HG03060 (cell line): Measurements from ENCODE around the gene RIT2.

ENCODE experiments used
- ATAC-seq: cut with Tn5 transposase; IDR thresholded peaks from one replicate; pipeline ENCODE4 v1.9.1; 2021; ENCODE audit warnings: low read depth, moderate number of reproducible peaks; ENCODE audit not compliant: unreplicated experiment

The RIT2 gene

DNA sequence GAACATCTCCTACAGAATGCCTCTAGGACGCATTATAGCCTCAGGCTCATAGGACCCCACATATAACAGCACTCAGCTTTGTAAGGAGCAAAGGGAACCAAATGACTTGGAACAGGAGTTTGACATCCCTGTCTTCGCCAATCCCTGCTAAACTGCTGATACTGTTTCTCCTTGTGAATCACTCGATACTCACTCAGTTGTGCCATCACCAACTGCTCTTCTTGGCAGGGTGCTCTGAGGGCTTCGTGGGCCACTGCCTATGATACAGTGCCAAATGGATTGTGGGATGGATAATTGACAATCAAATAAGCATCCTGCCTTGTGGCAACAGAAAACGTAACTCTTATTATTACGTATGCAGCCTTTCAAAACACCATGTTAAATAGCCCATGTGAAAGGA lies 396.3 kb downstream of the RIT2 start:
- ATAC-seq: no peak

DNA sequence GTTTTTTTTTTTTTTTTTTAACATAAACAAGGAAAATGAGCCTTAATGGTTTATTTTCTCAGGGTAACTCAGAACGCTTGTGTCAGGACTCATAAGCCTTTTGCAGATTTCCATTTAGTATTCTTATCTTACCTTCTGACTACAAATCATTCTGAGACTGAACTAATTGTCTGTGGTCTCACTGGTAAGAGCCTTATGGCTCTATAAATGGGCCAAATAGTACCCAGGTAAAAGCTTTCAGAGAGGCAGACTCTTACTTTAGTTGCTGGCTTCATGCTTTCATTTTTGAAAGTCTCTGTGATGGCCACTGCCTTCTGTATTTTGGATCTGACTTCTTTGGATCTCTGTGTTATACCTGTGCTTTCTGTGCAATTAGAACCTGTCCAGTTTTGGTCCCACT lies 403.4 kb downstream of the RIT2 start:
- no peak for ATAC-seq

DNA sequence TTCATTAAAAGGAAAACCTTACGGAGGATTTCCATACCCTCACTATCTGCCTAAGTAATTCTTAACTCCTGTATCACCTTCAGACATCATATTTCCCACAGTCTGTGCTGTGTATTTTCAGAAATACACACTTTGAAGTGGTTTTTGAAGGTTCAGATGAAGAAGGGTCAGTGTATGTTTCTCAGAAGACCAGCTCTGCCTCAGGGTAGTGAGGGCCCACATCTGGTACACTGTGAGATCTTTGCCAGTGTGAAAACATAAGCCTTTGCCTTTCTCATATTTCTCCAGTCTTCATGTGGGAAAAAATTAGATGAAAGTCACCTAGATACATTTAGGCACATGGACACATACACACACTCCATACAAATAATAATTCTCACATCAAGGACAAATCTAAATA lies 408.4 kb downstream of the RIT2 start:
- no peak for ATAC-seq

DNA sequence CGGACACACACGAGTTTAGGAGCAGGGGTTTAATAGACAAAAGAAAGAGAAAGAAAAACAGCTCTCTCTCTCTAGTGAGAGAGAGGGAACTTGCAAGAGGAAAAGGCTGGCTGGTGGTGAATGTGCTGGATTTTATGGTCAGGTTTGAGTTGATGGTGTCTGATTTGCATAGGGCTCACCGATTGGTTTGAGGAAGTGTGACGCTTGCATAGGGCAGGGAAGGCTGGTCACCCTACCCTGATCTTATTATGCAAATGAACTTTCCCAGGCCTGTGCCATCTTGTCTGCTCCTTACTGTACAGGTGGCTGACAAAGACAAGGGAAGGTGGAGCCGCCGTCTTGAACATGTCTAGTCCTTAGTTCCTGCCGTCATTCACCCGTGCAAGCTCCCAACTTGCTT lies 408.9 kb downstream of the RIT2 start:
- ATAC-seq: no peak

DNA sequence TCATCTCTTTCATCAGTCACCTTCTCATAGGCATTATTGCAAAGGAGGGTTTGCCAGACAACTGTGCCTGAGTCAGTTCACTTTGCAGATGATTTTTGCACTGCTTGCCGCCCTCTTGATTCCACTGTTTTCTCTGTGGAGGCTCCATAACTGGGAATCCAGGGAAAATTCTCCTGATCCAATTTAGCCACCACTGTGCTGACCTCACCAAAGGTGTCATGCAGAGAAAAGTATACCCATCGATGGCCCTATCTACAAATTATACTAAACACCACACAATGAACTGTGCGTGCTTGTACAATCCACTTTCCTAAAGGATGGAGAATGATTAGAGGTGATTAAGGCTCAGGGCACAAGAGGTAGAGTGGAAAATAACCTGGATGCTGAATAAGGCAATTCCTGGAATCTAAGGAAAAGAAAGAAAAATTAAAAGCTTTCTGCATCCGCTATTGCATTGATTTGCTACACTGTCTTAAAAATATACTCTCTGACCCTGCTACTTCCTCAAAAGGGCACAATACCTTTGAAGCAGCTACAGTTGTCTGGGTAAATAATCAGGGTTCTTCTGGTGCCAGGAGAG lies 409.4 kb downstream of the RIT2 start:
- ATAC-seq: no peak
